ENCODE data around the gene DMPK. TPM values are rescaled to one million over a fixed set of nuclear protein-coding genes. Genes with fewer than 3 reads are reported as not detected.
A peak's percentile ranks its signal among the peaks of the same experiment; 100 is the strongest.

Gene DMPK
- total and polyA plus RNA-seq, 9 of the 15 experiments (the other 6 are each of a cell fraction or from before 2014, with no cell fraction given): 0.24 to 31.3 (median 7.3) TPM

- no peak for TF ChIP-seq PRDM10 (IDR thresholded peaks at IDR 0.05; ENCODE audit: partially characterized antibody)
- no peak for TF ChIP-seq CREB3 (tag; conservative IDR thresholded peaks at IDR 0.05; ENCODE audit: low read depth)
- TF ChIP-seq ZNF175 (CRISPR knock-in tag; IDR thresholded peaks at IDR 0.05; ENCODE audit: low read depth): no peak; the same call in 1 of the 2 replicates
- TF ChIP-seq ZBTB26 (CRISPR knock-in tag; IDR thresholded peaks at IDR 0.05): 0 out of 2 replicates have a peak, but pooled peaks have one; percentile 72
- TF ChIP-seq NFE2 (IDR thresholded peaks at IDR 0.05; ENCODE audit: low read depth): no peak
- TF ChIP-seq JUN (IDR thresholded peaks at IDR 0.05; ENCODE audit: borderline replicate concordance, low read depth, low read length): no peak; the same call in 1 of the 2 replicates
- TF ChIP-seq JUN (CRISPR knock-in tag; IDR thresholded peaks at IDR 0.05; ENCODE audit: borderline replicate concordance): no peak
- TF ChIP-seq ILK (tag; IDR thresholded peaks at IDR 0.05; ENCODE audit: borderline replicate concordance, low read depth): no peak
- TF ChIP-seq SIN3A (IDR thresholded peaks at IDR 0.05; ENCODE audit: borderline replicate concordance in 2 of 2, control insufficient read depth in 1 of 2, low read depth in 2 of 2, low read length in 2 of 2): peak; percentile 29 to 68; a peak in 3 of 4 replicates
- no peak for TF ChIP-seq U2AF2 (optimal IDR thresholded peaks at IDR 0.05; ENCODE audit: low read depth, low read length)
- peak; percentile 86; the same call in 1 of the 2 replicates for TF ChIP-seq CBX1 (IDR thresholded peaks at IDR 0.05; ENCODE audit: low read depth)
- no peak for TF ChIP-seq EZH2 (IDR thresholded peaks at IDR 0.05; ENCODE audit: borderline replicate concordance, low read depth, low read length)
- TF ChIP-seq ZFPM2 (CRISPR knock-in tag; IDR thresholded peaks at IDR 0.05): no peak
- TF ChIP-seq ELF4 (CRISPR knock-in tag; IDR thresholded peaks at IDR 0.05): peak; percentile 37; the same call in 1 of the 2 replicates
- peak; percentile 52; the same call in 1 of the 2 replicates for TF ChIP-seq ESRRA (IDR thresholded peaks at IDR 0.05; ENCODE audit: borderline replicate concordance, low read depth)
- no peak; the same call in 1 of the 2 replicates for TF ChIP-seq ETV5 (CRISPR knock-in tag; IDR thresholded peaks at IDR 0.05; ENCODE audit: low read depth)
- TF ChIP-seq RUNX1 (IDR thresholded peaks at IDR 0.05; ENCODE audit: low read depth): no peak
- TF ChIP-seq IFI16 (CRISPR knock-in tag; IDR thresholded peaks at IDR 0.05): no peak
- TF ChIP-seq FOXJ3 (CRISPR knock-in tag; IDR thresholded peaks at IDR 0.05): no peak
Observed at GRCh38 chr19:45770192-45771101, 11.8 kb downstream of the DMPK start (continued).

Measured in K562 (cell line).